ENCODE results near the gene GPRC5C.

GPRC5C gene

GRCh38 chr17:74474043-74474792 is 42.3 kb downstream of the GPRC5C start:
- ATAC-seq: no peak
- TF ChIP-seq BACH2 (CRISPR knock-in tag; IDR thresholded peaks at IDR 0.05; ENCODE audit: borderline replicate concordance) (no peak), ARNTL (CRISPR knock-in tag; IDR thresholded peaks at IDR 0.05; ENCODE audit: borderline replicate concordance, low read depth) (no peak), CSDC2 (CRISPR knock-in tag; IDR thresholded peaks at IDR 0.05) (no peak), SNAI2 (CRISPR knock-in tag; IDR thresholded peaks at IDR 0.05) (no peak), OSR1 (CRISPR knock-in tag; IDR thresholded peaks at IDR 0.05) (no peak), CREB5 (CRISPR knock-in tag; IDR thresholded peaks at IDR 0.05; ENCODE audit: low read depth) (no peak), ESRRG (CRISPR knock-in tag; IDR thresholded peaks at IDR 0.05) (no peak), ZFP30 (CRISPR knock-in tag; IDR thresholded peaks at IDR 0.05) (no peak), PPARA (CRISPR knock-in tag; IDR thresholded peaks at IDR 0.05; ENCODE audit: borderline replicate concordance) (no peak), ISL1 (CRISPR knock-in tag; IDR thresholded peaks at IDR 0.05) (no peak), TCF4 (CRISPR knock-in tag; IDR thresholded peaks at IDR 0.05; ENCODE audit: borderline replicate concordance) (no peak), CSRNP3 (CRISPR knock-in tag; IDR thresholded peaks at IDR 0.05) (no peak), POU6F1 (CRISPR knock-in tag; IDR thresholded peaks at IDR 0.05; ENCODE audit: borderline replicate concordance, low read depth) (no peak), ZNF8 (CRISPR knock-in tag; IDR thresholded peaks at IDR 0.05) (no peak), TOX (CRISPR knock-in tag; IDR thresholded peaks at IDR 0.05; ENCODE audit: borderline replicate concordance) (no peak)

- ATAC-seq: no peak
- TF ChIP-seq GLIS3 (CRISPR knock-in tag; IDR thresholded peaks at IDR 0.05) (no peak), CSDC2 (CRISPR knock-in tag; IDR thresholded peaks at IDR 0.05) (no peak), ZNF565 (CRISPR knock-in tag; conservative IDR thresholded peaks at IDR 0.05; ENCODE audit: low read depth) (no peak), ARNTL (CRISPR knock-in tag; IDR thresholded peaks at IDR 0.05; ENCODE audit: borderline replicate concordance, low read depth) (no peak)
Measured at GRCh38 chr17:74475189-74475588, 43.3 kb downstream of the GPRC5C start.

- ATAC-seq: no peak
- TF ChIP-seq ZNF8 (CRISPR knock-in tag; IDR thresholded peaks at IDR 0.05) (no peak), CSRNP3 (CRISPR knock-in tag; IDR thresholded peaks at IDR 0.05) (no peak), POU6F1 (CRISPR knock-in tag; IDR thresholded peaks at IDR 0.05; ENCODE audit: borderline replicate concordance, low read depth) (no peak), TCF4 (CRISPR knock-in tag; IDR thresholded peaks at IDR 0.05; ENCODE audit: borderline replicate concordance) (no peak), SNAI2 (CRISPR knock-in tag; IDR thresholded peaks at IDR 0.05) (no peak), ESRRG (CRISPR knock-in tag; IDR thresholded peaks at IDR 0.05) (no peak), ZNF70 (CRISPR knock-in tag; IDR thresholded peaks at IDR 0.05) (no peak), ZC3H10 (CRISPR knock-in tag; IDR thresholded peaks at IDR 0.05) (no peak), TSHZ2 (CRISPR knock-in tag; IDR thresholded peaks at IDR 0.05) (no peak), PATZ1 (CRISPR knock-in tag; IDR thresholded peaks at IDR 0.05; ENCODE audit: borderline replicate concordance) (no peak), OSR1 (CRISPR knock-in tag; IDR thresholded peaks at IDR 0.05) (no peak), GLIS3 (CRISPR knock-in tag; IDR thresholded peaks at IDR 0.05) (no peak)
Measured at GRCh38 chr17:74477411-74477810, 45.5 kb downstream of the GPRC5C start.

Measured in SK-N-SH treated with all-trans-retinoic acid at 6 μM for 48 hours (cell line).